Neural cell (in vitro differentiated cells): ENCODE results near the gene LDB2.

Experiments
- CTCF ChIP-seq: fragments of 450-650 bp; IDR thresholded peaks from 2 replicates; pipeline ENCODE4 v1.5.1; 2014; ENCODE audit warnings: antibody characterized with exemption, mild to moderate bottlenecking, moderate library complexity; ENCODE audit not compliant: poor library complexity, severe bottlenecking
- EZH2 ChIP-seq: fragments of 200-600, 300-800 bp; shearing (Covaris generic), sonication (generic); IDR thresholded peaks from 2 replicates; pipeline ENCODE4 v1.6.1; 2014; ENCODE audit warnings: antibody characterized with exemption, low read length, borderline replicate concordance, mild to moderate bottlenecking; ENCODE audit not compliant: insufficient read depth, poor library complexity, severe bottlenecking
- POLR2AphosphoS5 ChIP-seq: IDR thresholded peaks from 2 replicates; pipeline ENCODE4 v1.6.1; 2012
- TAF1 ChIP-seq: IDR thresholded peaks from 2 replicates; pipeline ENCODE4 v1.6.1; 2012; ENCODE audit warnings: low read depth

GRCh38 chr4:16942491-16942890 is 44.0 kb upstream of the LDB2 start:
- TF ChIP-seq CTCF (no peak), TAF1 (no peak), EZH2 (no peak), POLR2AphosphoS5 (no peak)
